ENCODE measurements around the gene STARD9. TPM values are rescaled to one million over a fixed set of nuclear protein-coding genes. Genes with fewer than 3 reads are reported as not detected.

Gene STARD9
- polyA plus RNA-seq, 3 donors: 0.39 TPM; not detected in 2

- H3K4me2 ChIP-seq (replicated peaks; ENCODE audit: extremely low read depth, low read length, poor library complexity, severe bottlenecking): peak overlapping the region; percentile 56
- Mint-ChIP-seq H3K36me3 (no peaks in the 10 kb centered on the region), H3K27me3 (ENCODE audit: low read depth in 3 of 3) (peaks cover 0 to 3% (median 1%) of the 10 kb centered on the region in 3 donors), H3K4me1 (peaks cover 30% of the 10 kb centered on the region), H3K9me3 (peaks cover 0 to 12% (median 5%) of the 10 kb centered on the region in 7 donors), H3K27ac (peak overlapping the region in 1 of 7 donors; percentile 58), H3K4me3 (peak overlapping the region; percentile 64 to 77)
- peak in 1 of 3 donors; percentile 18 for DNase-seq
- TF ChIP-seq CTCF (IDR thresholded peaks at IDR 0.05): no peak
- H4K20me1 ChIP-seq (ENCODE audit: insufficient read depth, low read length): no peaks in the 10 kb centered on the region
- no peaks in the 10 kb centered on the region for H3K36me3 ChIP-seq (replicated peaks in 1 of 2; ENCODE audit: control insufficient read depth in 1 of 2, insufficient read depth in 2 of 2, low read length in 2 of 2)
- peak overlapping the region; percentile 75 for H2AFZ ChIP-seq (ENCODE audit: insufficient read depth, low read depth, low read length, poor library complexity, severe bottlenecking)
- peak overlapping the region in 2 of 3 experiments; percentile 16 to 52 for H3K4me3 ChIP-seq (replicated peaks in 1 of 3; ENCODE audit: low read depth in 2 of 3, low read length in 3 of 3)
- WGBS (ENCODE audit: insufficient coverage): 0% methylated on average over 1 of the region's 8 CpGs
- no peak overlapping the region for H3K9ac ChIP-seq (ENCODE audit: insufficient read depth, low read length, poor library complexity, severe bottlenecking)
- no peaks in the 10 kb centered on the region for H3K79me2 ChIP-seq (ENCODE audit: insufficient read depth, low read length)
- intact Hi-C loops (cut with micrococcal nuclease): no loop called here
- peaks cover 0 to 3% of the 10 kb centered on the region in 2 donors for H3K9me3 ChIP-seq (replicated peaks in 1 of 2; ENCODE audit: control insufficient read depth in 1 of 2, insufficient read depth in 1 of 2, low read length in 2 of 2)
- H3K4me1 ChIP-seq (ENCODE audit: control insufficient read depth in 1 of 2, insufficient read depth in 2 of 2, low read length in 2 of 2): peaks cover 9 to 20% of the 10 kb centered on the region in 2 donors
- no peaks in the 10 kb centered on the region for H3K27me3 ChIP-seq (ENCODE audit: control insufficient read depth in 2 of 2, insufficient read depth in 2 of 2, low read length in 2 of 2)
- no peak overlapping the region for H3K27ac ChIP-seq (ENCODE audit: low read depth in 1 of 2, low read length in 2 of 2)
These were observed 29.7 kb downstream of the STARD9 start for GRCh38 chr15:42604894-42605744.

- H3K9ac ChIP-seq (ENCODE audit: insufficient read depth, low read length, poor library complexity, severe bottlenecking): no peak overlapping the region
- DNase-seq: no peak
- peak overlapping the region in 1 of 3 experiments; percentile 52 for H3K4me3 ChIP-seq (replicated peaks in 1 of 3; ENCODE audit: low read depth in 2 of 3, low read length in 3 of 3)
- no peak for TF ChIP-seq CTCF (IDR thresholded peaks at IDR 0.05)
- H3K27me3 Mint-ChIP-seq (ENCODE audit: low read depth in 3 of 3): peaks cover 0 to 3% (median 1%) of the 10 kb centered on the region in 3 donors
- no peak overlapping the region for H3K27ac ChIP-seq (ENCODE audit: low read depth in 1 of 2, low read length in 2 of 2)
- H3K27ac Mint-ChIP-seq: no peak overlapping the region
- H3K36me3 ChIP-seq (replicated peaks in 1 of 2; ENCODE audit: control insufficient read depth in 1 of 2, insufficient read depth in 2 of 2, low read length in 2 of 2): no peaks in the 10 kb centered on the region
- no CpG with 5 or more reads among the region's 3 CpGs for WGBS (ENCODE audit: insufficient coverage)
- H3K27me3 ChIP-seq (ENCODE audit: control insufficient read depth in 2 of 2, insufficient read depth in 2 of 2, low read length in 2 of 2): no peaks in the 10 kb centered on the region
- peak overlapping the region; percentile 64 to 77 for H3K4me3 Mint-ChIP-seq
- no peaks in the 10 kb centered on the region for H4K20me1 ChIP-seq (ENCODE audit: insufficient read depth, low read length)
- peaks cover 0 to 3% of the 10 kb centered on the region in 2 donors for H3K9me3 ChIP-seq (replicated peaks in 1 of 2; ENCODE audit: control insufficient read depth in 1 of 2, insufficient read depth in 1 of 2, low read length in 2 of 2)
- intact Hi-C loops (cut with micrococcal nuclease): no loop called here
- peak overlapping the region; percentile 75 for H2AFZ ChIP-seq (ENCODE audit: insufficient read depth, low read depth, low read length, poor library complexity, severe bottlenecking)
- peak overlapping the region; percentile 56 for H3K4me2 ChIP-seq (replicated peaks; ENCODE audit: extremely low read depth, low read length, poor library complexity, severe bottlenecking)
- H3K36me3 Mint-ChIP-seq: no peaks in the 10 kb centered on the region
- peaks cover 30% of the 10 kb centered on the region for H3K4me1 Mint-ChIP-seq
- H3K79me2 ChIP-seq (ENCODE audit: insufficient read depth, low read length): no peaks in the 10 kb centered on the region
- H3K9me3 Mint-ChIP-seq: peaks cover 0 to 12% (median 5%) of the 10 kb centered on the region in 7 donors
- peaks cover 9 to 20% of the 10 kb centered on the region in 2 donors for H3K4me1 ChIP-seq (ENCODE audit: control insufficient read depth in 1 of 2, insufficient read depth in 2 of 2, low read length in 2 of 2)
These were observed 30.4 kb downstream of the STARD9 start for GRCh38 chr15:42605796-42606195.
